Measurements from ENCODE around the gene ENPEP. TPM values are rescaled to one million over a fixed set of nuclear protein-coding genes. Genes with fewer than 3 reads are reported as not detected.

Gene ENPEP
- total and polyA plus RNA-seq, 12 donors: 2.5 to 9.0 (median 4.9) TPM

DNA sequence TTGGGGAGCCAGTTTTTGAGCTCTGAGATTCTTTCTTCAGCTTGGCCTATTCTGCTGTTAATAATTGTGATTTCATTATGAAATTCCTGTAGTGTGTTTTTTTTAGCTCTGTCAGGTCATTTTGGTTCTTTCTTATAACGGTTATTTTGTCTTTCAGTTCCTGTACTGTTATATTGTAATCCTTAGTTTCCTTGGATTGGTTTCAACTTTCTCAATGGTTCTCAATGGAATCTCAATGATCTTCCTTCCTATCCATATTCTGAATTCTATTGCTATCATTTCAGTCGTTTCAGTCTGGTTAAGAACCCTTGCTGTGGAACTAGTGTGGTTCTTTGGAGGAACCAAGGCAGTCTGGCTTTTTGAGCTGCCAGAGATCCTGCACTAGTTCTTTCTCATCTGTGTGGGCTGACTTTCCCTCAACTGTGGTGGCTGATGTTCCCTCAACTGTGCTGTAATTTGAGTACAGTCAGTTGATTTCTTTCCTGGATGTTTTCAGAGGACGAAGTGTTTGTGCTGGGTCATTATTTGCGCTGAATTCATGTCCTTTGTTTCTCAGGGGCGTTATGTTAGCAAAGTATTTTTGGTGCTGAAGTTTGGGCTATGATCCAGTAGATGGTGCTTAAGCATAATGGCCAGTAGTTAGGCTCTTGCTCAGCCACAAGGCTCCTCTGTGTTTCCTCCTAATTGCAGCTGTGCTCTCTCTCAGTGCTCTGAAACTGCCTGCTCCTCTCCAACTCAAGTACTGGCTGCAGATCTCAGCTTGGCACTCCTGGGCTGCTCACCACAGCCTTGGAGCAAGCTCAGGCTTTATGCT is 27.5 kb downstream of the ENPEP start:
- intact Hi-C loops (cut with DNase I): no loop called here
- no peak for TF ChIP-seq POLR2A (IDR thresholded peaks at IDR 0.05)
- TF ChIP-seq, protein P1, sequence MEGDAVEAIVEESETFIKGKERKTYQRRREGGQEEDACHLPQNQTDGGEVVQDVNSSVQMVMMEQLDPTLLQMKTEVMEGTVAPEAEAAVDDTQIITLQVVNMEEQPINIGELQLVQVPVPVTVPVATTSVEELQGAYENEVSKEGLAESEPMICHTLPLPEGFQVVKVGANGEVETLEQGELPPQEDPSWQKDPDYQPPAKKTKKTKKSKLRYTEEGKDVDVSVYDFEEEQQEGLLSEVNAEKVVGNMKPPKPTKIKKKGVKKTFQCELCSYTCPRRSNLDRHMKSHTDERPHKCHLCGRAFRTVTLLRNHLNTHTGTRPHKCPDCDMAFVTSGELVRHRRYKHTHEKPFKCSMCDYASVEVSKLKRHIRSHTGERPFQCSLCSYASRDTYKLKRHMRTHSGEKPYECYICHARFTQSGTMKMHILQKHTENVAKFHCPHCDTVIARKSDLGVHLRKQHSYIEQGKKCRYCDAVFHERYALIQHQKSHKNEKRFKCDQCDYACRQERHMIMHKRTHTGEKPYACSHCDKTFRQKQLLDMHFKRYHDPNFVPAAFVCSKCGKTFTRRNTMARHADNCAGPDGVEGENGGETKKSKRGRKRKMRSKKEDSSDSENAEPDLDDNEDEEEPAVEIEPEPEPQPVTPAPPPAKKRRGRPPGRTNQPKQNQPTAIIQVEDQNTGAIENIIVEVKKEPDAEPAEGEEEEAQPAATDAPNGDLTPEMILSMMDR (IDR thresholded peaks at IDR 0.05): no peak
- Histone ChIP-seq H3K27ac (peak overlapping the region in 1 of 5 donors; percentile 6), H3K36me3 (replicated peaks in 1 of 2) (no peaks in the 10 kb centered on the region), H3K4me3 (no peak overlapping the region), H3K4me1 (replicated peaks in 1 of 2) (no peaks in the 10 kb centered on the region), H3K27me3 (no peaks in the 10 kb centered on the region), H3K9me3 (replicated peaks in 1 of 3) (no peaks in the 10 kb centered on the region)
- 31 to 53% (median 47%) methylated on average over 5 of the region's 5 CpGs for WGBS, 4 donors
- no peak for DNase-seq

DNA sequence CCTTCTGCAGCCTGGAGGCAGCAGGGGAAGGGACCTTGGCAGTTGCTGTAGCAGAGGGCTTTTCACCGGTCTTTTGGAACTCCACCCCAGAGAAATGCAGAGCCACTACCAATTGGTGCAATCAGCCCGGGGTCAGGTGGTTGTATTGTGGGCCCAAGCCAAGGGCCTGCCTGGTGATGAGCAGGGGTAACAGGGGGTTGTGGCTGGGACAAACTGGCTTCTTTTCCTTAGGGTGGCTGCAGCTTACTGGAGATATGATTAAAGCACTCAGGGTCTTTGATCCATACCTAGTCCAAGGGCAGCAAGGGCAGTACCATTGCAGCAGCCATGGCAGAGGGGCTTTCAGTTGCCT is 28.1 kb downstream of the ENPEP start:
- H3K36me3 ChIP-seq (replicated peaks in 1 of 2): no peaks in the 10 kb centered on the region
- H3K27ac ChIP-seq: peak overlapping the region in 1 of 5 donors; percentile 6
- no peaks in the 10 kb centered on the region for H3K4me1 ChIP-seq (replicated peaks in 1 of 2)
- TF ChIP-seq, protein P1 (IDR thresholded peaks at IDR 0.05): no peak
- no peak for TF ChIP-seq POLR2A (IDR thresholded peaks at IDR 0.05)
- DNase-seq: no peak
- intact Hi-C loops (cut with DNase I): no loop called here
- WGBS, 4 donors: 76 to 77% methylated on average over 2 of the region's 2 CpGs; no CpG with 5 or more reads in 2 of the 4 donors
- no peaks in the 10 kb centered on the region for H3K9me3 ChIP-seq (replicated peaks in 1 of 3)
- no peak overlapping the region for H3K4me3 ChIP-seq
- no peaks in the 10 kb centered on the region for H3K27me3 ChIP-seq

DNA sequence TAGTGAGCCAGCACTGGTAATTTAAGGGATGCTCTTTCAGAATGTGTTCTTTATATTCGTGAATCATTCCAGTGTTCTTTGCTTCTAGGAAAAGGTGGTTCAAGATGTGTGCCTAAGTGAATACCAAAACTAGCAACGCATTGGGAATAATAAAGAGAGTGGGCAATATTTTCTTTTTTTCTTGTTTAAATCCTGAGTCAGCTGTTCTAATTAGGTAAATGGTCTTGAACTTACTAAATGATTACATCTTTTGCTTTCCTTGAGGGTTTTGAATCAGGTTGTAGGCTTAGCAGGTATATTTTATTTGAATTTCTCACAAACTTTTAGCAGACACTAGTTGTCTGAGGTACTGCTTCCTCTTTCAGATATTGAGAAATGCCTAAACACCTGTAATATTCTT is 29.5 kb downstream of the ENPEP start:
- Histone ChIP-seq H3K4me3 (no peak overlapping the region), H3K27ac (no peak overlapping the region), H3K9me3 (replicated peaks in 1 of 3) (no peaks in the 10 kb centered on the region), H3K4me1 (replicated peaks in 1 of 2) (no peaks in the 10 kb centered on the region), H3K27me3 (no peaks in the 10 kb centered on the region), H3K36me3 (replicated peaks in 1 of 2) (no peaks in the 10 kb centered on the region)
- intact Hi-C loops (cut with DNase I): loop anchor here in 1 of 2 donors (5.0 kb wide), 1 partner anchor 188 kb away; no protein-coding TSS in a partner anchor
- DNase-seq: no peak
- TF ChIP-seq, protein P1 (IDR thresholded peaks at IDR 0.05): no peak
- no peak for TF ChIP-seq POLR2A (IDR thresholded peaks at IDR 0.05)
- WGBS, 4 donors: 67 to 81% (median 74%) methylated on average over 2 of the region's 2 CpGs

DNA sequence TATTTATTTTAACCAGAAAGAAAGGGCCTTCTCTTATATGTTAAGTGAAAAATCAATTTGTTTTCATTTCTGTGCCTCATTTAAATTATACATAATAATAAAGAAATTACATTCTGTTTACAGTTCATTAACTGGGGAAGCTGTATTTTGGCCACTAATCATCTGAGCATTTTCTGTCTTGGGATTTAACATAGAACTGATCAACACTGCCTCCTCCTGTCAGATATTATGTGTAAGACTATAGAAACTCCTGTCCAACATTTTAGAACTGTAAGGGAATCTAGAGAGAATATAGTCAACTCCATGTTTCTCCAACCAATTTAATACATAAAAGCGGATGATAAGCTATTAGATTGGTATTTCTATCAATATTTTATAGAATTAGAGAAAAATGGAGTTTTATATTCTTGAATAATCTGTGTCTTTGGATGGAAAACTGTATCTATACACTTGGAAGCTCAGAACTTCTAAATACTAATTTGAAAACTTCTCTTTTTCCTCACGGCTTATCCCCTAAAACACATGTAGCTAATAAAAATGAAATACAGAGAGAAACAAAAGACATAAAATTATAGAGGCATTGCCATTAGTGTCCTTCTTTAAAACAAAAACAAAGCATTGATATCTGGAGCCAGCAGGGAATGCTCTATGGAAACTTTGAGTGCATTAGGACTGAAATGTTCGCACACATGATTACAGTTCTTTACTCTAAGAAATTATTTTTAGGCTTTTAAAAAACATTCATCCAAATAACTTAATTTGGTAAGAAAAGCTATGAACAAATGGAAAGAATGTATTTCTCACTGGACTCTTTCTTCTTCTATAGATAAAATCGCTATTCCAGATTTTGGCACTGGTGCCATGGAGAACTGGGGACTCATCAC is 33.1 kb downstream of the ENPEP start:
- DNase-seq: no peak
- Histone ChIP-seq H3K9me3 (replicated peaks in 1 of 3) (no peaks in the 10 kb centered on the region), H3K4me1 (replicated peaks in 1 of 2) (no peaks in the 10 kb centered on the region), H3K4me3 (no peak overlapping the region), H3K27me3 (no peaks in the 10 kb centered on the region), H3K27ac (no peak overlapping the region), H3K36me3 (replicated peaks in 1 of 2) (no peaks in the 10 kb centered on the region)
- whole genome bisulfite sequencing, 4 donors: 73 to 82% (median 82%) methylated on average over 4 of the region's 4 CpGs
- intact Hi-C loops (cut with DNase I): loop anchor here in 1 of 2 donors (5.0 kb wide), 1 partner anchor 192 kb away; no protein-coding TSS in a partner anchor
- no peak for TF ChIP-seq POLR2A (IDR thresholded peaks at IDR 0.05)
- TF ChIP-seq, protein P1 (IDR thresholded peaks at IDR 0.05): peak in 4 of 6 experiments; percentile 24 to 42 (median 33)

Data from adrenal gland (tissue), 12 donors.